Transverse colon (tissue), 4 donors: Measurements from ENCODE around the gene FSTL5. TPM values are rescaled to one million over a fixed set of nuclear protein-coding genes. Genes with fewer than 3 reads are reported as not detected.

ENCODE experiments used
- DNase-seq: peaks from one replicate; pipeline ENCODE4 v3.0.0-alpha.2; 2019
- H3K27ac ChIP-seq, 4 donors: fragments of 200-600 bp; sonication (generic); 2 replicates each; pipeline ENCODE4 v1.5.1; 2016 to 2018; ENCODE audit warnings: inconsistent platforms in 4 of 4
- H3K27me3 ChIP-seq: fragments of 200-600 bp; sonication (generic); 2 replicates; pipeline ENCODE4 v1.5.1; 2017; ENCODE audit warnings: inconsistent platforms
- H3K36me3 ChIP-seq, 4 donors: fragments of 200-600 bp; sonication (generic); 2 replicates each; pipeline ENCODE4 v1.5.1; 2017 to 2019; ENCODE audit warnings: inconsistent platforms in 4 of 4
- H3K4me1 ChIP-seq, 4 donors: fragments of 200-600 bp; sonication (generic); 2 replicates each; pipeline ENCODE4 v1.5.1; 2017 to 2020; ENCODE audit warnings: inconsistent platforms in 4 of 4
- H3K4me3 ChIP-seq, 4 donors: fragments of 200-600 bp; sonication (generic); 1 replicate in 1 of 4; 2 replicates in 3 of 4; pipeline versions ENCODE4 v1.5.1 to v1.6.1; 2017 to 2019; ENCODE audit warnings: inconsistent platforms in 4 of 4
- H3K9me3 ChIP-seq, 2 donors: fragments of 200-600 bp; sonication (generic); 2 replicates each; pipeline ENCODE4 v1.5.1; 2017 to 2019; ENCODE audit warnings: inconsistent platforms in 2 of 2
- CTCF ChIP-seq, 5 experiments: fragments of 200-600 bp in 3 of 5; fragments of 450-650 bp in 2 of 5; sonication (generic) in 3 of 5; IDR thresholded peaks; 1 replicate in 2 of 5; 2 replicates in 3 of 5; pipeline ENCODE4 v1.5.1; 2016 to 2017; ENCODE audit warnings: antibody characterized with exemption in 5 of 5, inconsistent platforms in 3 of 5, mild to moderate bottlenecking in 2 of 5, moderate library complexity in 1 of 5
- EP300 ChIP-seq: sonication (generic); formaldehyde crosslinking; IDR thresholded peaks from one replicate; pipeline ENCODE4 v1.6.1; 2017; ENCODE audit warnings: antibody characterized with exemption, low read depth
- POLR2A ChIP-seq: fragments of 450-650 bp; IDR thresholded peaks from one replicate; pipeline ENCODE4 v1.6.1; 2016; ENCODE audit warnings: antibody characterized with exemption, mild to moderate bottlenecking, moderate library complexity
- POLR2AphosphoS5 ChIP-seq, 3 donors: sonication (generic); formaldehyde crosslinking; IDR thresholded peaks; one replicate each; pipeline ENCODE4 v1.6.1; 2016; ENCODE audit warnings: antibody characterized with exemption in 3 of 3
- WGBS, 2 donors: methylation state at CpG; one replicate each; pipeline ENCODE4 v1.1.5; 2018; ENCODE audit warnings: low coverage in 1 of 2; 5-methylcytosine and 5-hydroxymethylcytosine counted together
- in situ Hi-C, 4 donors: fragments of 200-750 bp; cut with MboI; loops; one replicate each; pipeline versions ENCODE4 v1.15.0 to v1.15.1; 2017; ENCODE audit warnings: low sequenced_read_pairs in 3 of 4, low pct_ligation_motif_present in 1 of 4, low pct_unique_long_range_greater_than_20kb in 1 of 4
- intact Hi-C: fragments of 100-400 bp; cut with DNase I; formaldehyde crosslinking; loops from one replicate; pipeline ENCODE4 v1.15.1; 2023; ENCODE audit warnings: low total_unique reads
- total RNA-seq, 4 donors: library from RNA; depleted of rRNA; stranded (reverse); fragments of >200 nt; gene quantifications; one replicate each; pipeline ENCODE4 v1.1.0, GENCODE V29; 2016

The FSTL5 gene
- total RNA-seq, 4 donors from 2014 or later: 0.14 to 0.16 TPM; not detected in 2

GRCh38 chr4:161393602-161394001, 770.2 kb downstream of the FSTL5 start:
- intact Hi-C loops (no loop called here), in situ Hi-C loops (no loop called here)
- no peak overlapping the region for H3K4me3 ChIP-seq
- H3K4me1 ChIP-seq: no peaks in the 10 kb centered on the region
- H3K27me3 ChIP-seq: no peaks in the 10 kb centered on the region
- no peak overlapping the region for H3K27ac ChIP-seq
- TF ChIP-seq CTCF (IDR thresholded peaks at IDR 0.05) (no peak), EP300 (no peak), POLR2AphosphoS5 (IDR thresholded peaks at IDR 0.05) (no peak)
- H3K36me3 ChIP-seq: no peaks in the 10 kb centered on the region
- no peak for DNase-seq
- H3K9me3 ChIP-seq: no peaks in the 10 kb centered on the region
- 72 to 88% methylated on average over 1 to 3 of the region's 3 CpGs for WGBS, 2 donors

- TF ChIP-seq EP300: no peak
- TF ChIP-seq POLR2A: no peak
- no peak for TF ChIP-seq CTCF (IDR thresholded peaks at IDR 0.05)
- no peak for TF ChIP-seq POLR2AphosphoS5 (IDR thresholded peaks at IDR 0.05)
- intact Hi-C loops: no loop called here
- Histone ChIP-seq H3K4me3 (no peak overlapping the region), H3K27me3 (no peaks in the 10 kb centered on the region), H3K4me1 (no peaks in the 10 kb centered on the region), H3K27ac (no peak overlapping the region), H3K9me3 (no peaks in the 10 kb centered on the region), H3K36me3 (no peaks in the 10 kb centered on the region)
- DNase-seq: no peak
- in situ Hi-C loops: no loop called here
- WGBS, 2 donors: 88 to 93% methylated on average over 4 to 6 of the region's 6 CpGs
These were observed 781.1 kb downstream of the FSTL5 start for GRCh38 chr4:161382655-161383054.

GRCh38 chr4:161376275-161376674, 787.5 kb downstream of the FSTL5 start:
- Histone ChIP-seq H3K36me3 (no peaks in the 10 kb centered on the region), H3K27ac (no peak overlapping the region), H3K4me3 (no peak overlapping the region), H3K4me1 (no peaks in the 10 kb centered on the region), H3K27me3 (no peaks in the 10 kb centered on the region), H3K9me3 (no peaks in the 10 kb centered on the region)
- TF ChIP-seq CTCF (IDR thresholded peaks at IDR 0.05) (no peak), POLR2A (no peak), POLR2AphosphoS5 (IDR thresholded peaks at IDR 0.05) (no peak), EP300 (no peak)
- in situ Hi-C loops: no loop called here
- intact Hi-C loops: no loop called here
- DNase-seq: no peak

- H3K4me1 ChIP-seq: no peaks in the 10 kb centered on the region
- H3K27me3 ChIP-seq: no peaks in the 10 kb centered on the region
- in situ Hi-C loops (no loop called here), intact Hi-C loops (no loop called here)
- H3K9me3 ChIP-seq: no peaks in the 10 kb centered on the region
- WGBS, 2 donors: 65 to 93% methylated on average over 3 of the region's 3 CpGs
- TF ChIP-seq CTCF (IDR thresholded peaks at IDR 0.05) (no peak), POLR2A (no peak), POLR2AphosphoS5 (IDR thresholded peaks at IDR 0.05) (no peak), EP300 (no peak)
- no peaks in the 10 kb centered on the region for H3K36me3 ChIP-seq
- no peak for DNase-seq
- no peak overlapping the region for H3K27ac ChIP-seq
- H3K4me3 ChIP-seq: no peak overlapping the region
These were observed 799.1 kb downstream of the FSTL5 start for GRCh38 chr4:161364681-161365080.
